Measurements from ENCODE around the gene EPM2A.

EPM2A gene

DNA sequence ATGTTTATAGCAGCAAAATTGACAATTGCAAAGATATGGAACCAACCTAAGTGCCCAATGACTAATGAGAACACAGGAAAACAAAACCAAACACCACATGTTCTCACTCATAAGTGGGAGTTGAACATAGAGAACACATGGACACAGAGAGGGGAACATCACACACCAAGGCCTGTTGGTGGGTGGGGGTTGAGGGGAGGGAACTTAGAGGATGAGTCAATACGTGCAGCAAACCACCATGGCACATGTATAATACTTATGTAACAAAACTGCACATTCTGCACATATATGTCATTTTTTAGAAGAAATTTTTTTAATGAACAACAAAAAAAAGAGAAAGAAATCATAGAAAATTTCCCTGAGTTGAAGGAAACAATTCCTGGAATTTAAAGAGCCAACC, 3.9 kb downstream of the EPM2A start:
- Histone ChIP-seq H3K27me3 (ENCODE audit: control insufficient read depth, insufficient read depth, low read length) (no peaks in the 10 kb centered on the region), H3K36me3 (ENCODE audit: control insufficient read depth, insufficient read depth, low read length) (no peaks in the 10 kb centered on the region), H3K4me1 (ENCODE audit: control insufficient read depth, insufficient read depth, low read length) (no peaks in the 10 kb centered on the region), H3K27ac (ENCODE audit: low read length) (no peak overlapping the region), H3K4me3 (ENCODE audit: low read length) (no peak overlapping the region), H3K9me3 (ENCODE audit: control insufficient read depth, insufficient read depth, low read length) (no peaks in the 10 kb centered on the region; the same call in 1 of the 2 replicates)
- WGBS (ENCODE audit: insufficient coverage, insufficient read length), result no CpG with 5 or more reads among the region's 1 CpG
- no peak for DNase-seq (ENCODE audit: low read depth, low spot score)

DNA sequence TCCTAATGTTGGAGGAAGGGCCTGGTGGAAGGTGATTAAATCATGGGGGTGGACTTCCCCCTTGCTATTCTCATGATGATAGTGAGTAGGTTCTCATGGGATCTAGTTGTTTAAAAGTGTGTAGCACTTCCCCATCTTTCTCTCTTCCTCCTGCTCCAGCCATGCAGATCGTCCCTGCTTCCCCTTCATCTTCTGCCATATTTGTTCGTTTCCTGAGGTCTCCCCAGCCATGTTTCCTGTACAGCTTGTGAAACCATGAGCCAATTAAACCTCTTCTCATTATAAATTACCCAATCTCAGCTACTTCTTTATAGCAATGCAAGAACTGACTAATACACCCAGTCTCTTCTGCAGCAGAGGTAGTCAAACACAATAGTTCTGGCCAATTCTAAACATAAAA, 5.4 kb downstream of the EPM2A start:
- no peak overlapping the region for H3K4me3 ChIP-seq (ENCODE audit: low read length)
- no CpG with 5 or more reads among the region's 2 CpGs for WGBS (ENCODE audit: insufficient coverage, insufficient read length)
- no peaks in the 10 kb centered on the region for H3K27me3 ChIP-seq (ENCODE audit: control insufficient read depth, insufficient read depth, low read length)
- H3K36me3 ChIP-seq (ENCODE audit: control insufficient read depth, insufficient read depth, low read length), result no peaks in the 10 kb centered on the region
- H3K4me1 ChIP-seq (ENCODE audit: control insufficient read depth, insufficient read depth, low read length), result no peaks in the 10 kb centered on the region
- no peak for DNase-seq (ENCODE audit: low read depth, low spot score)
- no peak overlapping the region for H3K27ac ChIP-seq (ENCODE audit: low read length)
- H3K9me3 ChIP-seq (ENCODE audit: control insufficient read depth, insufficient read depth, low read length), result no peaks in the 10 kb centered on the region; the same call in 1 of the 2 replicates

DNA sequence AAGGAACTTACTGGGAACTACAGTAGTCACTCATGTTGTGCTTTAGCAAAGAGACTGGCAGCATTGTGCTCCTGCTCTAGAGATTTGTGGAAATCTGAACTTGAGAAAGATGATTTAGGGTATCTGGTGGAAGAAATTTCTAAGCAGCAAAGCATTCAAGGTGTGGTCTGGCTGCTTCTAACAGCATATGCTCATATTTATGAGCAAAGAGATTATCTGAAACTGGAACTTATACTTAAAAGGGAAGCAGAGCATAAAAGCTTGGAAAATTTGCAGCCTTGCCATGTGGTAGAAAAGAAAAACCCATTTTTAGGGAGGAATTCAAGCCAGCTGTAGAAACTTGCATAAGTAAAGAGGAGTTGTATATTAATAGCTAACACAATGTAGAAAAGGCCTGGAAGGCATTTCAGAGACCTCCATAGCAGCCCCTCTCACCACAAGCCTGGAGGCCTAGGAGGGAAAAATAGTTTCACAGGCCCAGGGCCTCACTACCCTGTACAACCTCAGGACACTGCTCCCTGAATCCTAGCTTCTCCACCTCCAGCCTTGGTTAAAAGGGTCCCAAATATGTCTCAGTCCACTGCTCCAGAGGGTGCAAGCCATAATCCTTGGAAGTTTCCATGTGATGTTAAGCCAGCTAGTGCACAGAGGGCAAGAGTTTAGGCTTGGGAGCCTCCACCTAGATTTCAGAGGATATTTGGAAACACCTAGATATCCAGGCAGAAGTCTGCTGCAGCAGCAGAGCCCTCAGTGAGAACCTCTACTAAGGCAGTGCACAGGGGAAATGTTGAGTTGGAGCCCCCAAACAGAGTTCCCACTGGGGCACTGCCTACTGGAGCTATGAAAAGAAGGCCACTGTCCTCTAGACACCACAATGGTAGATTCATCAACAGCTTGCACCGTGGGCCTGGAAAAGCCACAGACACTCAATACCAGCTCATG, 6.6 kb downstream of the EPM2A start:
- DNase-seq (ENCODE audit: low read depth, low spot score), result no peak
- no peaks in the 10 kb centered on the region for H3K36me3 ChIP-seq (ENCODE audit: control insufficient read depth, insufficient read depth, low read length)
- no peak overlapping the region for H3K27ac ChIP-seq (ENCODE audit: low read length)
- no peaks in the 10 kb centered on the region; the same call in 1 of the 2 replicates for H3K9me3 ChIP-seq (ENCODE audit: control insufficient read depth, insufficient read depth, low read length)
- H3K4me1 ChIP-seq (ENCODE audit: control insufficient read depth, insufficient read depth, low read length), result no peaks in the 10 kb centered on the region
- no peaks in the 10 kb centered on the region for H3K27me3 ChIP-seq (ENCODE audit: control insufficient read depth, insufficient read depth, low read length)
- no peak overlapping the region for H3K4me3 ChIP-seq (ENCODE audit: low read length)
- no CpG with 5 or more reads among the region's 1 CpG for WGBS (ENCODE audit: insufficient coverage, insufficient read length)

GRCh38 chr6:145727817-145728388, 7.4 kb downstream of the EPM2A start:
- Histone ChIP-seq H3K9me3 (ENCODE audit: control insufficient read depth, insufficient read depth, low read length) (no peaks in the 10 kb centered on the region; the same call in 1 of the 2 replicates), H3K27ac (ENCODE audit: low read length) (no peak overlapping the region), H3K4me3 (ENCODE audit: low read length) (no peak overlapping the region), H3K27me3 (ENCODE audit: control insufficient read depth, insufficient read depth, low read length) (no peaks in the 10 kb centered on the region), H3K36me3 (ENCODE audit: control insufficient read depth, insufficient read depth, low read length) (no peaks in the 10 kb centered on the region), H3K4me1 (ENCODE audit: control insufficient read depth, insufficient read depth, low read length) (no peaks in the 10 kb centered on the region)
- no CpG with 5 or more reads among the region's 5 CpGs for WGBS (ENCODE audit: insufficient coverage, insufficient read length)
- DNase-seq (ENCODE audit: low read depth, low spot score), result no peak

- WGBS (ENCODE audit: insufficient coverage, insufficient read length), result no CpG with 5 or more reads among the region's 2 CpGs
- H3K27me3 ChIP-seq (ENCODE audit: control insufficient read depth, insufficient read depth, low read length), result no peaks in the 10 kb centered on the region
- no peaks in the 10 kb centered on the region for H3K36me3 ChIP-seq (ENCODE audit: control insufficient read depth, insufficient read depth, low read length)
- DNase-seq (ENCODE audit: low read depth, low spot score), result no peak
- no peak overlapping the region for H3K4me3 ChIP-seq (ENCODE audit: low read length)
- no peak overlapping the region for H3K27ac ChIP-seq (ENCODE audit: low read length)
- H3K9me3 ChIP-seq (ENCODE audit: control insufficient read depth, insufficient read depth, low read length), result no peaks in the 10 kb centered on the region; the same call in 1 of the 2 replicates
- H3K4me1 ChIP-seq (ENCODE audit: control insufficient read depth, insufficient read depth, low read length), result no peaks in the 10 kb centered on the region
Observed at GRCh38 chr6:145725570-145725969, 9.8 kb downstream of the EPM2A start.

GRCh38 chr6:145723646-145724045, 11.7 kb downstream of the EPM2A start:
- no peak overlapping the region for H3K4me3 ChIP-seq (ENCODE audit: low read length)
- no peaks in the 10 kb centered on the region for H3K4me1 ChIP-seq (ENCODE audit: control insufficient read depth, insufficient read depth, low read length)
- no peak overlapping the region for H3K27ac ChIP-seq (ENCODE audit: low read length)
- DNase-seq (ENCODE audit: low read depth, low spot score), result no peak
- no CpG with 5 or more reads among the region's 1 CpG for WGBS (ENCODE audit: insufficient coverage, insufficient read length)
- no peaks in the 10 kb centered on the region for H3K27me3 ChIP-seq (ENCODE audit: control insufficient read depth, insufficient read depth, low read length)
- no peaks in the 10 kb centered on the region for H3K9me3 ChIP-seq (ENCODE audit: control insufficient read depth, insufficient read depth, low read length)
- no peaks in the 10 kb centered on the region for H3K36me3 ChIP-seq (ENCODE audit: control insufficient read depth, insufficient read depth, low read length)

- no CpG with 5 or more reads among the region's 2 CpGs for WGBS (ENCODE audit: insufficient coverage, insufficient read length)
- H3K27me3 ChIP-seq (ENCODE audit: control insufficient read depth, insufficient read depth, low read length), result no peaks in the 10 kb centered on the region
- H3K9me3 ChIP-seq (ENCODE audit: control insufficient read depth, insufficient read depth, low read length), result no peaks in the 10 kb centered on the region
- DNase-seq (ENCODE audit: low read depth, low spot score), result no peak
- no peaks in the 10 kb centered on the region for H3K4me1 ChIP-seq (ENCODE audit: control insufficient read depth, insufficient read depth, low read length)
- H3K27ac ChIP-seq (ENCODE audit: low read length), result no peak overlapping the region
- H3K4me3 ChIP-seq (ENCODE audit: low read length), result no peak overlapping the region
- no peaks in the 10 kb centered on the region for H3K36me3 ChIP-seq (ENCODE audit: control insufficient read depth, insufficient read depth, low read length)
Observed at GRCh38 chr6:145722190-145722589, 13.1 kb downstream of the EPM2A start.

DNA sequence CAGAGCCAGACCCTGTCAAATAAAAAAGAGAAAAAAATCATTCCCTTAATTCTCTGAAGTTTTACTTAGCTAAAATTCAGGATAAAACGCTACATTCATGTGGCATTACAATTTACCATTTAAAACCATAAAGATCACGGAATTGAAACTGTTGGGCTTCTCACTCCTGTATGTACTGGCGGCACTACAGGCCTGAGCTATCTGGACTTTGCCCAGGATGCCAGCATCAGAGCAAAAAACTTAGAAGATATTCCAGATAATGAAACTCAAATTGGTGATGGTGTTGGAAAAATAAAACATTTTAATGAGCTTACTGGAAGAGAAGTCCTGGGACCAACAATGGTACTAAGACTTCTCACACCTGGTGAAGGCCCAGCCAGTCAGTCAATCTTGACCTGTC, 14.2 kb downstream of the EPM2A start:
- WGBS (ENCODE audit: insufficient coverage, insufficient read length), result no CpG with 5 or more reads among the region's 3 CpGs
- DNase-seq (ENCODE audit: low read depth, low spot score), result no peak
- no peak overlapping the region for H3K4me3 ChIP-seq (ENCODE audit: low read length)
- no peaks in the 10 kb centered on the region for H3K36me3 ChIP-seq (ENCODE audit: control insufficient read depth, insufficient read depth, low read length)
- no peaks in the 10 kb centered on the region for H3K27me3 ChIP-seq (ENCODE audit: control insufficient read depth, insufficient read depth, low read length)
- H3K9me3 ChIP-seq (ENCODE audit: control insufficient read depth, insufficient read depth, low read length), result no peaks in the 10 kb centered on the region
- no peak overlapping the region for H3K27ac ChIP-seq (ENCODE audit: low read length)
- no peaks in the 10 kb centered on the region for H3K4me1 ChIP-seq (ENCODE audit: control insufficient read depth, insufficient read depth, low read length)

GRCh38 chr6:145715426-145715825, 19.9 kb downstream of the EPM2A start:
- no peaks in the 10 kb centered on the region for H3K9me3 ChIP-seq (ENCODE audit: control insufficient read depth, insufficient read depth, low read length)
- H3K4me1 ChIP-seq (ENCODE audit: control insufficient read depth, insufficient read depth, low read length), result no peaks in the 10 kb centered on the region
- no peaks in the 10 kb centered on the region for H3K27me3 ChIP-seq (ENCODE audit: control insufficient read depth, insufficient read depth, low read length)
- H3K4me3 ChIP-seq (ENCODE audit: low read length), result no peak overlapping the region
- WGBS (ENCODE audit: insufficient coverage, insufficient read length), result no CpG with 5 or more reads among the region's 4 CpGs
- no peaks in the 10 kb centered on the region for H3K36me3 ChIP-seq (ENCODE audit: control insufficient read depth, insufficient read depth, low read length)
- no peak overlapping the region for H3K27ac ChIP-seq (ENCODE audit: low read length)
- no peak for DNase-seq (ENCODE audit: low read depth, low spot score)

DNA sequence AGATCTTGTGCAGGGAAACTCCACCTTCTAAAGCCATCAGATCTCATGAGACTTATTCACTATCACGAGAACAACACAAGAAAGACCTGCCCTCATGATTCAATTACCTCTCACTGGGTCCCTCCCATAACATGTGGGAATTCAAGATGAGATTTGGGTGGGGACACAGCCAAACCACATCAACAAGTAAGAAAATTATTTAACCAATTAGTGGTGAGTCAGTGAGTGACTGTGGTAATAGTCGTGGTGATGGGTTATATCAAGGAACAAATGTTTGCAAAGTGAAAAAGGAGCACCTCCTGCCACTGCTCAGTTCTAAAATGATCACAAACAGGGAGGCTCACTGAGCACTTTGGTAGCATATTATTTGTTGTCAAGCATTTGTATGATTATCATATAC, 20.6 kb downstream of the EPM2A start:
- Histone ChIP-seq H3K36me3 (ENCODE audit: control insufficient read depth, insufficient read depth, low read length) (no peaks in the 10 kb centered on the region), H3K4me1 (ENCODE audit: control insufficient read depth, insufficient read depth, low read length) (no peaks in the 10 kb centered on the region), H3K9me3 (ENCODE audit: control insufficient read depth, insufficient read depth, low read length) (no peaks in the 10 kb centered on the region), H3K27ac (ENCODE audit: low read length) (no peak overlapping the region), H3K4me3 (ENCODE audit: low read length) (no peak overlapping the region), H3K27me3 (ENCODE audit: control insufficient read depth, insufficient read depth, low read length) (no peaks in the 10 kb centered on the region)
- DNase-seq (ENCODE audit: low read depth, low spot score), result no peak
- WGBS (ENCODE audit: insufficient coverage, insufficient read length), result no CpG with 5 or more reads among the region's 2 CpGs
